A673 (cell line): Measurements from ENCODE around the gene CHI3L2. TPM values are rescaled to one million over a fixed set of nuclear protein-coding genes. Genes with fewer than 3 reads are reported as not detected.

Experiments
- BruUV-seq: library from RNA; stranded (reverse); fragments of 400-500 nt; replicated peaks from 2 replicates; lab custom pipeline; 2021; lab: Mats Ljungman, UMichigan
- CTCF ChIA-PET: fragments of 300-600 bp; sonication (Branson Sonifier 250); formaldehyde crosslinking; loops from one replicate; lab custom pipeline; 2022; ENCODE audit warnings: antibody characterized with exemption; lab: Charles Lee
- POLR2A ChIA-PET: fragments of 300-600 bp; sonication (Branson Sonifier 250); formaldehyde crosslinking; loops from one replicate; lab custom pipeline; 2022; ENCODE audit warnings: antibody characterized with exemption; ENCODE audit not compliant: low non-redundant PET; lab: Charles Lee
- DNase-seq: peaks from one replicate; pipeline ENCODE4 v3.0.0-alpha.2; 2015; ENCODE audit warnings: low spot score
- H3K27ac ChIP-seq: fragments of 200-600 bp; sonication (generic); 2 replicates; pipeline ENCODE4 v1.5.1; 2016; ENCODE audit warnings: mixed run types, low read depth, mild to moderate bottlenecking, mixed read lengths, antibody characterized with exemption, low read length; ENCODE audit not compliant: poor library complexity, severe bottlenecking
- H3K27me3 ChIP-seq: fragments of 200-600 bp; sonication (generic); replicated peaks from 2 replicates; pipeline ENCODE4 v1.6.1; 2017; ENCODE audit warnings: mixed run types, low read depth, mild to moderate bottlenecking, mixed read lengths, antibody characterized with exemption, low read length; ENCODE audit not compliant: insufficient read depth, poor library complexity
- H3K36me3 ChIP-seq: fragments of 200-600 bp; sonication (generic); 2 replicates; pipeline ENCODE4 v1.6.1; 2016; ENCODE audit warnings: mixed run types, mild to moderate bottlenecking, mixed read lengths, antibody characterized with exemption, low read length; ENCODE audit not compliant: insufficient read depth, poor library complexity, severe bottlenecking
- H3K4me1 ChIP-seq: fragments of 200-600 bp; sonication (generic); 2 replicates; pipeline ENCODE4 v1.6.1; 2017; ENCODE audit warnings: mixed run types, mild to moderate bottlenecking, mixed read lengths, antibody characterized with exemption, low read length; ENCODE audit not compliant: insufficient read depth, poor library complexity, severe bottlenecking
- H3K4me3 ChIP-seq: fragments of 200-600 bp; sonication (generic); 2 replicates; pipeline ENCODE4 v1.5.1; 2016; ENCODE audit warnings: low read depth, mixed run types, mild to moderate bottlenecking, mixed read lengths, low read length; ENCODE audit not compliant: poor library complexity, severe bottlenecking
- H3K9me3 ChIP-seq: fragments of 200-600 bp; sonication (generic); 2 replicates; pipeline ENCODE4 v1.6.1; 2016; ENCODE audit warnings: mixed run types, low read depth, mild to moderate bottlenecking, mixed read lengths, antibody characterized with exemption, low read length; ENCODE audit not compliant: poor library complexity, severe bottlenecking
- CTCF ChIP-seq: fragments of 300-800, 200-600 bp; sonication (generic); conservative IDR thresholded peaks from 2 replicates; pipeline ENCODE4 v1.5.1; 2017; ENCODE audit warnings: low read depth, mild to moderate bottlenecking, antibody characterized with exemption, low read length, moderate library complexity, mixed read lengths
- EZH2 ChIP-seq: fragments of 200-600 bp; sonication (generic); IDR thresholded peaks from 2 replicates; pipeline ENCODE4 v1.6.1; 2017; ENCODE audit warnings: borderline replicate concordance, low read depth, mild to moderate bottlenecking, mixed read lengths, antibody characterized with exemption, low read length; ENCODE audit not compliant: poor library complexity, severe bottlenecking
- intact Hi-C: fragments of 100-400 bp; cut with micrococcal nuclease; formaldehyde crosslinking; loops from one replicate; pipeline ENCODE4 v1.10.0; 2022; ENCODE audit not compliant: unreplicated experiment
- total RNA-seq: library from RNA; stranded (reverse); gene quantifications from 2 replicates; pipeline ENCODE4 v1.2.3, GENCODE V29; 2021

The CHI3L2 gene
- total RNA-seq, 1 experiment from 2014 or later: not detected

GRCh38 chr1:111251570-111251969 is 24.1 kb downstream of the CHI3L2 start:
- ChIA-PET CTCF (no interaction called here), POLR2A (no interaction called here)
- TF ChIP-seq CTCF: no peak
- no peak for TF ChIP-seq EZH2
- no peak for DNase-seq
- no peaks in the 10 kb centered on the region for H3K9me3 ChIP-seq
- intact Hi-C loops: no loop called here
- H3K27ac ChIP-seq: no peak overlapping the region
- no peak overlapping the region for H3K4me3 ChIP-seq
- H3K27me3 ChIP-seq: peaks cover 51% of the 10 kb centered on the region
- H3K36me3 ChIP-seq: no peaks in the 10 kb centered on the region
- BruUV-seq: no TSS peak
- H3K4me1 ChIP-seq: no peaks in the 10 kb centered on the region

- CTCF ChIA-PET: no interaction called here
Observed at GRCh38 chr1:111252786-111253185, 25.3 kb downstream of the CHI3L2 start.

GRCh38 chr1:111253876-111254275 is 26.4 kb downstream of the CHI3L2 start:
- ChIA-PET CTCF (no interaction called here), POLR2A (interaction anchor here (0.9 kb wide), 1 partner anchor 69 kb away, joined by 3 read pairs; no protein-coding TSS in a partner anchor)
- Histone ChIP-seq H3K36me3 (no peaks in the 10 kb centered on the region), H3K9me3 (no peaks in the 10 kb centered on the region), H3K4me1 (no peaks in the 10 kb centered on the region), H3K27me3 (peaks cover 74% of the 10 kb centered on the region), H3K27ac (no peak overlapping the region), H3K4me3 (no peak overlapping the region)
- no peak for DNase-seq
- intact Hi-C loops: no loop called here
- BruUV-seq: no TSS peak
- TF ChIP-seq EZH2 (no peak), CTCF (no peak)

More at GRCh38 chr1:111252786-111253185, 25.3 kb downstream of the CHI3L2 start:
- TF ChIP-seq CTCF (no peak), EZH2 (no peak)
- H3K4me3 ChIP-seq: no peak overlapping the region
- no peaks in the 10 kb centered on the region for H3K4me1 ChIP-seq
- peaks cover 63% of the 10 kb centered on the region for H3K27me3 ChIP-seq
- H3K27ac ChIP-seq: no peak overlapping the region
- no peak for DNase-seq
- no peaks in the 10 kb centered on the region for H3K9me3 ChIP-seq
- POLR2A ChIA-PET: no interaction called here
- no peaks in the 10 kb centered on the region for H3K36me3 ChIP-seq
- no TSS peak for BruUV-seq
- intact Hi-C loops: no loop called here
